Measurements from ENCODE around the gene FOXQ1. TPM values are rescaled to one million over a fixed set of nuclear protein-coding genes. Genes with fewer than 3 reads are reported as not detected.

FOXQ1 gene
- total and polyA plus RNA-seq, 2 of the 13 experiments (the other 11 are each of a cell fraction or from before 2014, with no cell fraction given) = 35.2 to 39.8 TPM

GRCh38 chr6:1325461-1326309 lies 13.8 kb downstream of the FOXQ1 start (continued):
- TF ChIP-seq ZMYM2 (CRISPR knock-in tag; IDR thresholded peaks at IDR 0.05) = no peak; the same call in 1 of the 2 replicates
- TF ChIP-seq ZBTB4 (CRISPR knock-in tag; IDR thresholded peaks at IDR 0.05; ENCODE audit: borderline replicate concordance) = no peak
- TF ChIP-seq SAP130 (CRISPR knock-in tag; IDR thresholded peaks at IDR 0.05; ENCODE audit: low read depth) = peak; percentile 89
- TF ChIP-seq, protein P1, sequence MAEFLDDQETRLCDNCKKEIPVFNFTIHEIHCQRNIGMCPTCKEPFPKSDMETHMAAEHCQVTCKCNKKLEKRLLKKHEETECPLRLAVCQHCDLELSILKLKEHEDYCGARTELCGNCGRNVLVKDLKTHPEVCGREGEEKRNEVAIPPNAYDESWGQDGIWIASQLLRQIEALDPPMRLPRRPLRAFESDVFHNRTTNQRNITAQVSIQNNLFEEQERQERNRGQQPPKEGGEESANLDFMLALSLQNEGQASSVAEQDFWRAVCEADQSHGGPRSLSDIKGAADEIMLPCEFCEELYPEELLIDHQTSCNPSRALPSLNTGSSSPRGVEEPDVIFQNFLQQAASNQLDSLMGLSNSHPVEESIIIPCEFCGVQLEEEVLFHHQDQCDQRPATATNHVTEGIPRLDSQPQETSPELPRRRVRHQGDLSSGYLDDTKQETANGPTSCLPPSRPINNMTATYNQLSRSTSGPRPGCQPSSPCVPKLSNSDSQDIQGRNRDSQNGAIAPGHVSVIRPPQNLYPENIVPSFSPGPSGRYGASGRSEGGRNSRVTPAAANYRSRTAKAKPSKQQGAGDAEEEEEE (CRISPR knock-in tag; IDR thresholded peaks at IDR 0.05; ENCODE audit: borderline replicate concordance) = no peak
- TF ChIP-seq, protein P2, sequence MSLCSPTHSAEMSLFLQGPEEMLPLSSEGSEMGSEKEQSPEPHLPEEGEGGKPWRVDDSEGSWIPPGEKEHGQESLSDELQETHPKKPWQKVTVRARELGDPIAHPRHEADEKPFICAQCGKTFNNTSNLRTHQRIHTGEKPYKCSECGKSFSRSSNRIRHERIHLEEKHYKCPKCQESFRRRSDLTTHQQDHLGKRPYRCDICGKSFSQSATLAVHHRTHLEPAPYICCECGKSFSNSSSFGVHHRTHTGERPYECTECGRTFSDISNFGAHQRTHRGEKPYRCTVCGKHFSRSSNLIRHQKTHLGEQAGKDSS (CRISPR knock-in tag; IDR thresholded peaks at IDR 0.05; ENCODE audit: borderline replicate concordance, low read depth) = 0 out of 2 replicates have a peak, but pooled peaks have one; percentile 19
- no peak for TF ChIP-seq HDAC6 (IDR thresholded peaks at IDR 0.05; ENCODE audit: low read depth, low read length)
- peak; percentile 94 for TF ChIP-seq MEF2D (CRISPR knock-in tag; IDR thresholded peaks at IDR 0.05)
- TF ChIP-seq NR2F6 (IDR thresholded peaks at IDR 0.05) = peak; percentile 67; the same call in 1 of the 2 replicates
- peak; percentile 51; the same call in 1 of the 2 replicates for TF ChIP-seq NR2F6 (CRISPR knock-in tag; IDR thresholded peaks at IDR 0.05)
- TF ChIP-seq TARDBP (CRISPR knock-in tag; IDR thresholded peaks at IDR 0.05) = peak; percentile 81; the same call in 1 of the 2 replicates
- TF ChIP-seq SCMH1 (CRISPR knock-in tag; IDR thresholded peaks at IDR 0.05; ENCODE audit: borderline replicate concordance) = no peak
- TF ChIP-seq SIN3A (IDR thresholded peaks at IDR 0.05; ENCODE audit: borderline replicate concordance, low read depth, low read length) = no peak
- TF ChIP-seq RBFOX2 (IDR thresholded peaks at IDR 0.05; ENCODE audit: low read depth, low read length) = no peak
- peak; percentile 85; the same call in 1 of the 2 replicates for TF ChIP-seq ZNF878 (CRISPR knock-in tag; IDR thresholded peaks at IDR 0.05)
- peak; percentile 83 for TF ChIP-seq ASH2L (IDR thresholded peaks at IDR 0.05; ENCODE audit: insufficient read length, low read depth, low read length)
- TF ChIP-seq, protein P3, sequence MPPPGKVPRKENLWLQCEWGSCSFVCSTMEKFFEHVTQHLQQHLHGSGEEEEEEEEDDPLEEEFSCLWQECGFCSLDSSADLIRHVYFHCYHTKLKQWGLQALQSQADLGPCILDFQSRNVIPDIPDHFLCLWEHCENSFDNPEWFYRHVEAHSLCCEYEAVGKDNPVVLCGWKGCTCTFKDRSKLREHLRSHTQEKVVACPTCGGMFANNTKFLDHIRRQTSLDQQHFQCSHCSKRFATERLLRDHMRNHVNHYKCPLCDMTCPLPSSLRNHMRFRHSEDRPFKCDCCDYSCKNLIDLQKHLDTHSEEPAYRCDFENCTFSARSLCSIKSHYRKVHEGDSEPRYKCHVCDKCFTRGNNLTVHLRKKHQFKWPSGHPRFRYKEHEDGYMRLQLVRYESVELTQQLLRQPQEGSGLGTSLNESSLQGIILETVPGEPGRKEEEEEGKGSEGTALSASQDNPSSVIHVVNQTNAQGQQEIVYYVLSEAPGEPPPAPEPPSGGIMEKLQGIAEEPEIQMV (CRISPR knock-in tag; IDR thresholded peaks at IDR 0.05; ENCODE audit: low read depth) = no peak
- TF ChIP-seq ZNF441 (CRISPR knock-in tag; IDR thresholded peaks at IDR 0.05; ENCODE audit: borderline replicate concordance) = 0 out of 2 replicates have a peak, but pooled peaks have one; percentile 17
- no peak for TF ChIP-seq ARHGAP35 (CRISPR knock-in tag; IDR thresholded peaks at IDR 0.05; ENCODE audit: borderline replicate concordance)
- TF ChIP-seq ZNF570 (CRISPR knock-in tag; IDR thresholded peaks at IDR 0.05; ENCODE audit: borderline replicate concordance) = no peak
- peak; percentile 85 for TF ChIP-seq ZNF614 (CRISPR knock-in tag; IDR thresholded peaks at IDR 0.05; ENCODE audit: borderline replicate concordance)
- TF ChIP-seq ZSCAN25 (CRISPR knock-in tag; IDR thresholded peaks at IDR 0.05) = peak; percentile 19; the same call in 1 of the 2 replicates
- no peak for TF ChIP-seq ZNF367 (CRISPR knock-in tag; IDR thresholded peaks at IDR 0.05; ENCODE audit: borderline replicate concordance)
